RWPE2 (cell line): ENCODE results near the gene RPUSD4.

ENCODE experiments used
- ATAC-seq: fragments of 200-7000 bp; cut with Tn5 transposase; 3 replicates; pipeline ENCODE4 v1.9.1; 2021; ENCODE audit warnings: low read depth
- DNase-seq: peaks from one replicate; pipeline ENCODE4 v3.0.0-alpha.2; 2020; ENCODE audit warnings: low spot score
- H3K27ac ChIP-seq: fragments of 450-650 bp; 2 replicates; pipeline ENCODE4 v1.5.1; 2017; ENCODE audit warnings: mild to moderate bottlenecking; ENCODE audit not compliant: poor library complexity, severe bottlenecking
- H3K27me3 ChIP-seq: fragments of 250-450 bp; sonication (Bioruptor Pico); 2 replicates; pipeline ENCODE4 v1.5.1; 2021; ENCODE audit warnings: mild to moderate bottlenecking, moderate library complexity; ENCODE audit not compliant: insufficient read depth, poor library complexity, severe bottlenecking
- H3K36me3 ChIP-seq: fragments of 250-450 bp; sonication (Bioruptor Pico); 2 replicates; pipeline ENCODE4 v1.5.1; 2020; ENCODE audit warnings: low read depth, mild to moderate bottlenecking, moderate library complexity
- H3K4me1 ChIP-seq: fragments of 250-450 bp; sonication (Bioruptor Pico); 2 replicates; pipeline ENCODE4 v1.5.1; 2021; ENCODE audit warnings: mild to moderate bottlenecking, moderate library complexity; ENCODE audit not compliant: insufficient read depth, poor library complexity, severe bottlenecking
- H3K4me3 ChIP-seq: fragments of 250-450 bp; sonication (Bioruptor Pico); 2 replicates; pipeline ENCODE4 v1.5.1; 2021; ENCODE audit warnings: mild to moderate bottlenecking, moderate library complexity; ENCODE audit not compliant: severe bottlenecking
- H3K9me3 ChIP-seq: fragments of 250-450 bp; sonication (Bioruptor Pico); 2 replicates; pipeline ENCODE4 v1.5.1; 2021; ENCODE audit warnings: mild to moderate bottlenecking, moderate library complexity; ENCODE audit not compliant: severe bottlenecking
- CTCF ChIP-seq: fragments of 450-650 bp; IDR thresholded peaks from one replicate; pipeline ENCODE4 v1.5.1; 2017; ENCODE audit warnings: mild to moderate bottlenecking, moderate library complexity; ENCODE audit not compliant: poor library complexity, severe bottlenecking

Gene RPUSD4

GRCh38 chr11:126189109-126189929 is 22.1 kb downstream of the RPUSD4 start:
- no peak for DNase-seq
- ATAC-seq = no peak
- no peak overlapping the region for H3K4me3 ChIP-seq

GRCh38 chr11:126188332-126189108 is 22.9 kb downstream of the RPUSD4 start:
- H3K4me3 ChIP-seq = no peak overlapping the region
- ATAC-seq = no peak
- no peak for TF ChIP-seq CTCF
- no peak for DNase-seq
- H3K9me3 ChIP-seq = no peaks in the 10 kb centered on the region
- H3K36me3 ChIP-seq = 0 out of 2 replicates have a peak, but pooled peaks cover 3% of the 10 kb centered on the region
- H3K27me3 ChIP-seq = no peaks in the 10 kb centered on the region
- no peaks in the 10 kb centered on the region for H3K4me1 ChIP-seq
- no peak overlapping the region for H3K27ac ChIP-seq

More at GRCh38 chr11:126189109-126189929, 22.1 kb downstream of the RPUSD4 start:
- Histone ChIP-seq H3K27ac (no peak overlapping the region), H3K4me1 (no peaks in the 10 kb centered on the region), H3K27me3 (no peaks in the 10 kb centered on the region), H3K36me3 (peaks cover 7% of the 10 kb centered on the region; the same call in 1 of the 2 replicates), H3K9me3 (no peaks in the 10 kb centered on the region)
- TF ChIP-seq CTCF = no peak

GRCh38 chr11:126186708-126187529 is 24.5 kb downstream of the RPUSD4 start:
- no peaks in the 10 kb centered on the region for H3K27me3 ChIP-seq
- 0 out of 2 replicates have a peak, but pooled peaks cover 3% of the 10 kb centered on the region for H3K36me3 ChIP-seq
- no peaks in the 10 kb centered on the region for H3K4me1 ChIP-seq
- ATAC-seq (no peak), DNase-seq (no peak)
- no peak overlapping the region for H3K4me3 ChIP-seq
- no peak overlapping the region for H3K27ac ChIP-seq
- peak; percentile 2 for TF ChIP-seq CTCF
- H3K9me3 ChIP-seq = no peaks in the 10 kb centered on the region

- no peaks in the 10 kb centered on the region for H3K27me3 ChIP-seq
- H3K27ac ChIP-seq = no peak overlapping the region
- no peak for ATAC-seq
- H3K4me3 ChIP-seq = no peak overlapping the region
- TF ChIP-seq CTCF = no peak
- H3K4me1 ChIP-seq = no peaks in the 10 kb centered on the region
- no peaks in the 10 kb centered on the region for H3K36me3 ChIP-seq
- H3K9me3 ChIP-seq = no peaks in the 10 kb centered on the region
- DNase-seq = no peak
Observed at GRCh38 chr11:126186025-126186698, 25.3 kb downstream of the RPUSD4 start.
